SKM-1 (cell line): ENCODE results near the gene ZAR1.

Experiments used
- DNase-seq: peaks from one replicate; lab custom pipeline; 2025; ENCODE audit not compliant: unreplicated experiment; lab: John Stamatoyannopoulos, UW

Gene ZAR1

GRCh38 chr4:48489683-48490011 is 405 bp upstream of the ZAR1 start:
- DNase-seq, result no peak

- no peak for DNase-seq
Observed at GRCh38 chr4:48490680-48491513, 845 bp downstream of the ZAR1 start.

GRCh38 chr4:48491514-48492176 is 1.6 kb downstream of the ZAR1 start:
- no peak for DNase-seq

GRCh38 chr4:48493452-48494100 is 3.5 kb downstream of the ZAR1 start:
- DNase-seq, result no peak

- no peak for DNase-seq
Observed at GRCh38 chr4:48495941-48496340, 5.9 kb downstream of the ZAR1 start.

- no peak for DNase-seq
Observed at GRCh38 chr4:48498895-48499294, 8.8 kb downstream of the ZAR1 start.

GRCh38 chr4:48499551-48500066 is 9.6 kb downstream of the ZAR1 start:
- no peak for DNase-seq

GRCh38 chr4:48503233-48504025 is 13.4 kb downstream of the ZAR1 start:
- no peak for DNase-seq

GRCh38 chr4:48504026-48504330 is 13.9 kb downstream of the ZAR1 start:
- no peak for DNase-seq

- DNase-seq, result no peak
Observed at GRCh38 chr4:48504352-48504751, 14.3 kb downstream of the ZAR1 start.

- DNase-seq, result no peak
Observed at GRCh38 chr4:48506716-48507115, 16.7 kb downstream of the ZAR1 start.

GRCh38 chr4:48509543-48509942 is 19.5 kb downstream of the ZAR1 start:
- no peak for DNase-seq

- DNase-seq, result no peak
Observed at GRCh38 chr4:48518143-48518542, 28.1 kb downstream of the ZAR1 start.

GRCh38 chr4:48526406-48526805 is 36.4 kb downstream of the ZAR1 start:
- no peak for DNase-seq

- no peak for DNase-seq
Observed at GRCh38 chr4:48538358-48538757, 48.3 kb downstream of the ZAR1 start.

GRCh38 chr4:48539597-48539996 is 49.5 kb downstream of the ZAR1 start:
- DNase-seq, result no peak

- no peak for DNase-seq
Observed at GRCh38 chr4:48542888-48543287, 52.8 kb downstream of the ZAR1 start.

GRCh38 chr4:48543796-48544195 is 53.7 kb downstream of the ZAR1 start:
- DNase-seq, result no peak
